ENCODE results near the gene ACAA2.

The ACAA2 gene

GRCh38 chr18:49762191-49763077, 50.9 kb downstream of the ACAA2 start:
- no peak for DNase-seq

GRCh38 chr18:49761771-49762170, 51.6 kb downstream of the ACAA2 start:
- DNase-seq = no peak

- DNase-seq = no peak
These were observed 55.1 kb downstream of the ACAA2 start for GRCh38 chr18:49758263-49758610.

- DNase-seq = no peak
These were observed 55.6 kb downstream of the ACAA2 start for GRCh38 chr18:49757513-49758262.

GRCh38 chr18:49756671-49757362, 56.5 kb downstream of the ACAA2 start:
- no peak for DNase-seq

- no peak for DNase-seq
These were observed 57.2 kb downstream of the ACAA2 start for GRCh38 chr18:49756135-49756534.

- no peak for DNase-seq
These were observed 57.8 kb downstream of the ACAA2 start for GRCh38 chr18:49755489-49755888.

- DNase-seq = no peak
These were observed 58.5 kb downstream of the ACAA2 start for GRCh38 chr18:49754866-49755265.

GRCh38 chr18:49753643-49754042, 59.7 kb downstream of the ACAA2 start:
- no peak for DNase-seq

- no peak for DNase-seq
These were observed 61.3 kb downstream of the ACAA2 start for GRCh38 chr18:49752095-49752457.

GRCh38 chr18:49751427-49752094, 61.8 kb downstream of the ACAA2 start:
- no peak for DNase-seq

GRCh38 chr18:49749563-49749962, 63.8 kb downstream of the ACAA2 start:
- no peak for DNase-seq

GRCh38 chr18:49747876-49748275, 65.5 kb downstream of the ACAA2 start:
- peak; percentile 91 for DNase-seq

- no peak for DNase-seq
These were observed 68.0 kb downstream of the ACAA2 start for GRCh38 chr18:49745045-49746014.

- no peak for DNase-seq
These were observed 68.8 kb downstream of the ACAA2 start for GRCh38 chr18:49744376-49745008.

- DNase-seq = no peak
These were observed 70.2 kb downstream of the ACAA2 start for GRCh38 chr18:49743117-49743567.

GRCh38 chr18:49742316-49743116, 70.8 kb downstream of the ACAA2 start:
- DNase-seq = no peak

GRCh38 chr18:49739275-49739674, 74.1 kb downstream of the ACAA2 start:
- DNase-seq = no peak

- peak; percentile 50 for DNase-seq
These were observed 74.6 kb downstream of the ACAA2 start for GRCh38 chr18:49738721-49739120.

GRCh38 chr18:49734836-49735235, 78.5 kb downstream of the ACAA2 start:
- no peak for DNase-seq
